HG02970 (cell line): ENCODE measurements around the gene SHC1.

Experiments used
- ATAC-seq: cut with Tn5 transposase; IDR thresholded peaks from one replicate; pipeline ENCODE4 v1.9.1; 2021; ENCODE audit warnings: mild to moderate bottlenecking, moderate library complexity, moderate number of reproducible peaks; ENCODE audit not compliant: unreplicated experiment, low FRiP score

Gene SHC1

GRCh38 chr1:154970631-154971340 is at the start of gene SHC1:
TSS of gene SHC1 (minus strand) at chr1:154970747. CDS start at chr1:154970526, 221 bp downstream.
- no peak for ATAC-seq

- no peak for ATAC-seq
These were observed 49.1 kb upstream of the SHC1 start for GRCh38 chr1:155019377-155020245.

- ATAC-seq: no peak
These were observed 48.2 kb upstream of the SHC1 start for GRCh38 chr1:155018617-155019348.

- ATAC-seq: no peak
These were observed 47.4 kb upstream of the SHC1 start for GRCh38 chr1:155017946-155018316.

GRCh38 chr1:155017041-155017945 is 46.7 kb upstream of the SHC1 start:
- peak; percentile 68 for ATAC-seq

GRCh38 chr1:155016231-155016831 is 45.8 kb upstream of the SHC1 start:
- no peak for ATAC-seq

GRCh38 chr1:155015527-155016230 is 45.1 kb upstream of the SHC1 start:
- ATAC-seq: no peak

GRCh38 chr1:155014709-155015508 is 44.4 kb upstream of the SHC1 start:
- no peak for ATAC-seq

GRCh38 chr1:155013632-155014031 is 43.1 kb upstream of the SHC1 start:
- ATAC-seq: no peak

- no peak for ATAC-seq
These were observed 42.4 kb upstream of the SHC1 start for GRCh38 chr1:155012776-155013602.

- ATAC-seq: no peak
These were observed 41.5 kb upstream of the SHC1 start for GRCh38 chr1:155012026-155012546.

GRCh38 chr1:155011437-155012025 is 41.0 kb upstream of the SHC1 start:
- no peak for ATAC-seq

GRCh38 chr1:155011004-155011416 is 40.5 kb upstream of the SHC1 start:
- no peak for ATAC-seq

- ATAC-seq: no peak
These were observed 39.8 kb upstream of the SHC1 start for GRCh38 chr1:155010211-155010918.

GRCh38 chr1:155009742-155010141 is 39.2 kb upstream of the SHC1 start:
- no peak for ATAC-seq

- no peak for ATAC-seq
These were observed 38.7 kb upstream of the SHC1 start for GRCh38 chr1:155009221-155009711.
